ENCODE data around the gene MCF2L2.
A peak's percentile ranks its signal among the peaks of the same experiment; 100 is the strongest.

The MCF2L2 gene

DNA sequence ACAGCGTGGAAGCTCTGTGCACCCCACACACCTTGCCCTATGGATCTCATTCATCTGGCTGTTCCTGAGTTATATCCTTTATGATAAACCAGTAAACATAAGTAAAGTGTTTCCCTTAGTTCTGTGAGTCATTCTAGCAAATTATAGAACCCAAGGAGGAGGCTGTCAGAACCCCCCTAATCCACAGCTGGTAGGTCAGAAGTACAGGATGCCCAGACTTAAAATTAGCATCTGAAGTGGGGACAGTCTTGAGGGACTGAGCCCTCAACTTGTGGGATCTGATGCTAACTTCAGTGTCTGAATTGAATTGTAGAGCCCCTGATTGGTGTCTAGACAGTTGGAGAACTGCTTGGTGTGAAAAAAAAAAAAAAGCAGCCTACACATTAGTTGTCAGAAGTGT is 100.3 kb downstream of the MCF2L2 start:
- Histone ChIP-seq H3K9ac (no peak overlapping the region), H3K36me3 (no peaks in the 10 kb centered on the region), H3K27ac (no peak overlapping the region), H4K20me1 (no peaks in the 10 kb centered on the region), H3K4me1 (0 out of 20 replicates have a peak, but pooled peaks cover 0 to 4% (median 0%) of the 10 kb centered on the region in 10 experiments), H3K9me3 (replicated peaks in 1 of 11) (no peaks in the 10 kb centered on the region), H3K4me3 (no peak overlapping the region), H3K27me3 (no peaks in the 10 kb centered on the region), H3K4me2 (no peak overlapping the region)
- TF ChIP-seq Cebpa-rat (IDR thresholded peaks at IDR 0.05), result no peak

DNA sequence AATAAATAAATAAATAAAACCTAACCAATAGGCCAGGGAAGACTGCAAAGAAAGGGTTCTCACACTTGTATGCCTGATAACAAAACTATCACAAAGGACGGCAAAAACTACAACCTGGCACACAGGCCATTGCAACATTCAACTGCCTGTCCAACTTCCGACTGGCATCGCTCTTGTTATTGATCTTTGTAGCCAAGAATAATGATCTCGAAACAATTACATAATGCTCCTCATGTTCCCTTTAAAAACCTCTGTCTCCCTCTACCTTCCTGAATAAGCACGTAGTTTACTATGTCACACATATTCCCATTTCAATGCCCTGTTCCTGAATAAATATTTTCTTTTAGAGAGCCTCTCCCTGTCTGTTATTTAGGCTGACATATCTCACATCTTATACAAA is 101.1 kb downstream of the MCF2L2 start:
- Histone ChIP-seq H3K27me3 (no peaks in the 10 kb centered on the region), H3K4me3 (no peak overlapping the region), H3K4me1 (0 out of 20 replicates have a peak, but pooled peaks cover 0 to 4% (median 0%) of the 10 kb centered on the region in 10 experiments), H3K9ac (no peak overlapping the region), H3K36me3 (no peaks in the 10 kb centered on the region), H3K9me3 (replicated peaks in 1 of 11) (no peaks in the 10 kb centered on the region), H4K20me1 (no peaks in the 10 kb centered on the region), H3K27ac (no peak overlapping the region), H3K4me2 (no peak overlapping the region)
- TF ChIP-seq Cebpa-rat (IDR thresholded peaks at IDR 0.05), result no peak

DNA sequence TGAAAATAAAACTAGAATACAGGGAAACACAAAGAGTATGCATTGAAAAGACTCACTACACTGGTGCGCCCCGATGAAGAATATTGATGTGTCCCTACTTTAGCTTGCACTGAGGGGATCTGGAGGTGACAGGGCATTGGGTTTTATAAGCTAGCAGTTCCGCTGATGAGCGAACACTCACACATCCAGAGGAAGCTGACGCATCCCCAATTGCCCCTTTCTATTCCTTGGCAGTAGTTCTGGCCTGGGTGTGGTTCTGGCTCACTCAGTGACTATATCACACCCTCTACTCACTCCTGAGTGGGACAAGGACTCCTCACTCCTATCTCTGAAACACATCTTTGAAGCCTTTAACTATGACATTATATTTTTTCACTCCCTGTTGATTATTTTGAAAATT is 104.3 kb downstream of the MCF2L2 start:
- Histone ChIP-seq H3K4me1 (peaks cover 0 to 9% (median 0%) of the 10 kb centered on the region in 10 experiments; a peak in 4 of 20 replicates), H3K4me3 (no peak overlapping the region), H3K36me3 (0 out of 22 replicates have a peak, but pooled peaks cover 0 to 3% (median 0%) of the 10 kb centered on the region in 11 experiments), H3K9me3 (replicated peaks in 1 of 11) (no peaks in the 10 kb centered on the region), H3K27ac (no peak overlapping the region), H4K20me1 (no peaks in the 10 kb centered on the region), H3K9ac (no peak overlapping the region), H3K27me3 (no peaks in the 10 kb centered on the region), H3K4me2 (no peak overlapping the region)
- TF ChIP-seq Cebpa-rat (IDR thresholded peaks at IDR 0.05), result no peak

DNA sequence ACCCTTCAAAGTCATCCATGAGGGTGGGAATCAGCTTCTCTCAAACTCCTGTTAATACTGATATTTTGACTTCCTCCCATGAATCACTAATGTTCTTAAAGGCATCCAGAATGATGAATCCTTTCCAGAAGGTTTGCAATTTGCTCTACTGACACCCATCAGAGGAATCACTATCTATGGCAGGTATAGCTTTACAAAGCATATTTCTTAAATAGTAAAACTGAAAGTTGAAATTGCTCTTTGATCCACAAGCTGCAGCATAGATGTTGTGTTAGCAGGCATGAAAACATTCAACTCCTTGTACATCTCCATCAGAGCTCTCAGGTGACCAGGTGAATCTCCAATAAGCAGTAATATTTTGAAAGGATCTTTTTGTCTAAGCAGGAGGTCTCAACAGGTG is 109.0 kb downstream of the MCF2L2 start:
- peaks cover 0 to 15% (median 2%) of the 10 kb centered on the region in 10 experiments; a peak in 5 of 20 replicates for H3K4me1 ChIP-seq
- no peak overlapping the region for H3K4me3 ChIP-seq
- H3K36me3 ChIP-seq, result 0 out of 22 replicates have a peak, but pooled peaks cover 0 to 3% (median 0%) of the 10 kb centered on the region in 11 experiments
- H3K4me2 ChIP-seq, result peak overlapping the region in 3 of 11 experiments; percentile 1 to 16 (median 10); a peak in 3 of 22 replicates
- H3K27ac ChIP-seq, result no peak overlapping the region
- no peak overlapping the region for H3K9ac ChIP-seq
- H3K9me3 ChIP-seq (replicated peaks in 1 of 11), result no peaks in the 10 kb centered on the region
- no peaks in the 10 kb centered on the region for H3K27me3 ChIP-seq
- H4K20me1 ChIP-seq, result no peaks in the 10 kb centered on the region
- TF ChIP-seq Cebpa-rat (IDR thresholded peaks at IDR 0.05), result no peak

DNA sequence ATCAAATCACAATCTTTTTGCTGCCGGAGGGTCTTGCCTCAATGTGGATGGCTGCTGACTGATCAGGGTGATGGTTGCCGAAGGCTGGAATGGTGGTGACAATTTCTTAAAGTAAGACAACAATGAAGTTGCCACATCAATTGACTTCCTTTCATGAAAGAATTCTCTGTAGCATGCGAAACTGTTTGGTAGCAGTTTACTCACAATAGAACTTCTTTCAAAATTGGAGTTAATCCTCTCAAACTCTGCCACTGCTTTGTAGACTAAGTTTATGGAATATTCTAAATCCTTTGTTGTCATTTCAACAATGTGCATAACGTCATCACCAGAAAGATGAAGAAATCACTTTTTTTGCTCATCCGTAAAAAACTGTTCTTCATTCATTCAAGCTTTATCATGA is 109.5 kb downstream of the MCF2L2 start:
- H3K27ac ChIP-seq, result no peak overlapping the region
- H3K9ac ChIP-seq, result no peak overlapping the region
- 0 out of 22 replicates have a peak, but pooled peaks cover 0 to 3% (median 0%) of the 10 kb centered on the region in 11 experiments for H3K36me3 ChIP-seq
- no peak overlapping the region for H3K4me3 ChIP-seq
- peak overlapping the region in 4 of 11 experiments; percentile 1 to 16 (median 8); a peak in 5 of 22 replicates for H3K4me2 ChIP-seq
- H3K9me3 ChIP-seq (replicated peaks in 1 of 11), result no peaks in the 10 kb centered on the region
- peaks cover 0 to 17% (median 2%) of the 10 kb centered on the region in 10 experiments; a peak in 9 of 20 replicates for H3K4me1 ChIP-seq
- no peaks in the 10 kb centered on the region for H4K20me1 ChIP-seq
- no peak for TF ChIP-seq Cebpa-rat (IDR thresholded peaks at IDR 0.05)
- no peaks in the 10 kb centered on the region for H3K27me3 ChIP-seq

DNA sequence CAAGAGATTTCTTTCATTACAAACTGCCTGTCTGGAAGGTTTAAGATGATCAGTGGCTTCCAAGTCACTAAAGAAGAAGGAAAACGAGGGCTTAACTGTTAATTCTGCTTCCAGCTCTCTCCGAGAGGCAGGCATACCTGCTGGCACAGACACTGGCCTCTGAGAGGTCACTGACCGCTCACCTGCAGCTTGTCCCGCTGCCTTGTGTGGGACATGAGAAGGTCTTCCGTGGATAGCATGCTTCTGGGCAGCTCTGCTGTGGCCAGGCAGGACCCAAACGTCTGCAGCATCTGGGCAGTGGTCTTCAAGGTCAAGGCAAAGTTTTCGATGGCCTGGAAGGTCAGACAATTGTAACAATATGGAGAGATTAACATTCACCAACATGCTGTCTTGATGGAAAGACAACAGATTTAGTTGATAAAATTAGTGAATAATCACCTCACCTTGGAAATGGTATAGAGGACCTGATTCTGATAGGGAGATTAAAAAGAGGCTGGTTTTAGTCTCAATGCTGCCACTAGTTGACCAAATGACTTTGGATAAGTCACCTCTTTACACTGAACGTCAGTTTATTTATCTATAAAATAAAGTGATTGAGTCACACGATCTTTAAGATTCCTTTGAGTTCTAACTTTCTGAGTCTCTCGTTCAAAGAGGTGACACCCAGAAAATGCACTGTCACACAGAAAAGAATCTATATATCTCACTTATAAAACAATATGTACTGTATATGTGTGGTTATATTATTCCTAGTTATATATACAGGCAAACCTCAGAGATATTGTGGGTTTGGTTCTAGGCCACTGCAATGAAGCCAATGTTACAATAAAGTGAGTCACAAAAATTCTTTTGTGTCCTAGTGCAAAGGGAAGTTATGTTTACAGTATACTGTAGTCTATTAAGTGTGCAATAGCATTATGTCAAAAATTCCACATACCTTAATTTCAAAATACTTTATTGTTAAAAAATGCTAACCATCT is 110.2 kb downstream of the MCF2L2 start:
- TF ChIP-seq Cebpa-rat (IDR thresholded peaks at IDR 0.05), result no peak
- Histone ChIP-seq H3K4me2 (peak overlapping the region in 3 of 11 experiments; percentile 1 to 16 (median 5); a peak in 1 of 22 replicates), H3K4me1 (peaks cover 0 to 24% (median 7%) of the 10 kb centered on the region in 10 experiments; a peak in 10 of 20 replicates), H3K36me3 (0 out of 22 replicates have a peak, but pooled peaks cover 0 to 3% (median 0%) of the 10 kb centered on the region in 11 experiments), H3K27ac (no peak overlapping the region), H4K20me1 (no peaks in the 10 kb centered on the region), H3K9me3 (replicated peaks in 1 of 11) (no peaks in the 10 kb centered on the region), H3K9ac (no peak overlapping the region), H3K27me3 (no peaks in the 10 kb centered on the region), H3K4me3 (no peak overlapping the region)

DNA sequence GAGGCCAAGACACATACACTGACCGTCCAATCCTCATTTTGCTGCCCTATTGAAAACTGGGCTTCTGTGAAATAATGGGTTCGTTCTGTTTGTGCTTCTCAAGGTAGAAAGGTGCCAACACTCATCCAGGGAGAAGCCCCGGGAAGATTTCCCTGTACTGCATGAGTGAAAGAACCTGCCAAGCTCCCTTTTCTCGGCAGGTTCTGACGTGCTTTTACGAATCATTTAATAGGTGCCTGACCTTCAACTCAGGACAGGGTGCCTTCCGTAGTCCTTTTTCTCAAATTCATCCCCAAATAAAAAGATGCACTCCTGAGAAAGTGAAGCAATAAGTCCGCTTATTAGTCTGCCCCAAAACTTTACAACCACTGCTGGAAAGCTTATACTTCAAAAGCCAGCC is 111.1 kb downstream of the MCF2L2 start:
- Histone ChIP-seq H3K36me3 (0 out of 22 replicates have a peak, but pooled peaks cover 0 to 3% (median 0%) of the 10 kb centered on the region in 11 experiments), H3K9me3 (replicated peaks in 1 of 11) (no peaks in the 10 kb centered on the region), H3K4me2 (no peak overlapping the region), H3K27ac (no peak overlapping the region), H4K20me1 (no peaks in the 10 kb centered on the region), H3K27me3 (no peaks in the 10 kb centered on the region), H3K9ac (no peak overlapping the region), H3K4me3 (no peak overlapping the region), H3K4me1 (peaks cover 0 to 33% (median 9%) of the 10 kb centered on the region in 10 experiments; a peak in 10 of 20 replicates)
- no peak for TF ChIP-seq Cebpa-rat (IDR thresholded peaks at IDR 0.05)

- H3K36me3 ChIP-seq, result peaks cover 0 to 9% (median 0%) of the 10 kb centered on the region in 11 experiments; a peak in 3 of 22 replicates
- H3K9ac ChIP-seq, result no peak overlapping the region
- no peaks in the 10 kb centered on the region for H4K20me1 ChIP-seq
- no peak overlapping the region for H3K4me2 ChIP-seq
- H3K4me3 ChIP-seq, result no peak overlapping the region
- no peak for TF ChIP-seq Cebpa-rat (IDR thresholded peaks at IDR 0.05)
- H3K27me3 ChIP-seq, result no peaks in the 10 kb centered on the region
- no peaks in the 10 kb centered on the region for H3K9me3 ChIP-seq (replicated peaks in 1 of 11)
- H3K27ac ChIP-seq, result no peak overlapping the region
- peaks cover 0 to 34% (median 9%) of the 10 kb centered on the region in 10 experiments; a peak in 10 of 20 replicates for H3K4me1 ChIP-seq
These were observed 112.7 kb downstream of the MCF2L2 start for GRCh38 chr3:183315739-183316138.

GRCh38 chr3:183313764-183314163 is 114.7 kb downstream of the MCF2L2 start:
- Histone ChIP-seq H3K27ac (peak overlapping the region in 6 of 11 experiments; percentile 23 to 66 (median 46); a peak in 9 of 22 replicates), H3K4me2 (peak overlapping the region in 6 of 11 experiments; percentile 17 to 77 (median 60); a peak in 11 of 22 replicates), H3K9ac (peak overlapping the region in 1 of 11 experiments; percentile 40; a peak in 1 of 22 replicates), H4K20me1 (no peaks in the 10 kb centered on the region), H3K4me1 (peaks cover 6 to 39% (median 17%) of the 10 kb centered on the region in 10 experiments), H3K27me3 (no peaks in the 10 kb centered on the region), H3K9me3 (replicated peaks in 1 of 11) (no peaks in the 10 kb centered on the region), H3K36me3 (peaks cover 0 to 18% (median 0%) of the 10 kb centered on the region in 11 experiments; a peak in 4 of 22 replicates), H3K4me3 (no peak overlapping the region)
- TF ChIP-seq Cebpa-rat (IDR thresholded peaks at IDR 0.05), result no peak

All from BLaER1 treated with 17β-estradiol and CSF1 and Interleukin-3, amounts not matched to agents 10 nM and 100 nM (cell line).